Measurements from ENCODE around the gene ZFP36L1.

The ZFP36L1 gene

DNA sequence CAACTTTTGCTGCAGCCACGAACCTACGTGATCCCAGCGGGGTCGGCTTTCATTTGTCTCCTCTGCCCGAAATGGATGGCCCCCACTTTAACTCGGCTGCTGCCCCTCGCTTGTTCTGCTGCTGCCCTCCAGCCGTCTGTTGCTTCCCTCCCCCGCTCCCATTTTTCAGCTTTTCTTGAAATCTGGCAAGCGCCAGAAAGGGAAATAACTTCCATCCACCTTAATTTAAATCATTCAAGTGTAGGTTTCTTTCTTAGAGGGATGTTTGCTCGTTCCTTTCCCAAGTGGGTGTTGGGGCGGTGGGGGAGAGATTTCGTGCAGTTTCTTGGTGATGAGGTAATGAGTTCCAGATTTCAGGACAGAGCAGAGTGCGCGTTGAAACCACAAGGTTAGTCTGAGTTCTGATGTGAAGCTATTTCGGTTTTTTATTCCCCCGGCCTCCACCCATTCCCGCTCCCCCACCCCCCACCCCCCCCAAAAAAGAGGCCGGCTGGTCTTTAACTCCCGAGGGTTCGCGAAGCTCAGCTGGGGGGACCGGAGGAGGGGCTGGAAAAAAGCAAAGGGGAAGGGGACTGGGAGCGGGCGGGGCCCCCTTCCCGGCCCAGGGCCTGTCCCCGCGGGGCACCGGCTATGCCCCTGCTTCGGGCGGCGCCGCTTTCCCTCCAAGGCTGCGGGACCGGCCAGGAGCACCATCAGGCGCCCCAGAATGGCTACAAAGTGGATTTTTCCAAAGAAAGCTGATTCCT, 2.2 kb upstream of the ZFP36L1 start:
- DNase-seq, result peak; percentile 99

DNA sequence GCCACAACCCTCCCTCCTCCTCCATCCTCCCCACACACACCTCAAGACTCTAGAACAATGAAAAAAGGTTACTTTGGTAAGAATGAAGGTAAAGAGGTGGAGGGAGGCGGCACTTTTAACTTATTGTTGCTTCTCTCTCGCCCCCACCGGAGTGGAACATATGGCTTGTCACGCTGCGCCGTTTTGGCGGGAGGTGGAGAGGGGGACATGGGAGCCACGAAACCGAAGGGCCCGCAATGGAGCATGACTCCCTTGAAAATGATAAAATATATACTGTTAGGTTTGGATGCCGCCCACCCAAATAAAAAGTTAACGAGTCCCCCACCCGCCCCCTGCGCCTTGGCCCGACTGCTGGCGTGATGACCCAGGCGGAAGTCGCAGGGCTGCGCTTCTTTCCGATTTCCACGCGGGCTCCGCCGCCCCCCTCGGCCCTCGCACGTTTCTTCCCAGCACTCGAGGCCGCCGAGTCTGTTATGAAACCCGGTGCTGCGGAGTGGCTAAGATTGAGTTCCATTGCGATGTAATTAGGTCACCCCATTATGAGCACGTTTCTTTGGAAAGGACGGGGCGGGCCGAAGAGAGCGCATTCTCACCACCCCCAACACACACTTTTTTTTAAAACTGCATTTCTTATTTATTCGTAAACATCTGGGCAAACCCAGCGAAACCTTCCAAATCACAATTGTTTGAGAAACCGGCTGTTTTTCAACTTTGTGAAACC, 1.4 kb upstream of the ZFP36L1 start:
- peak; percentile 97 for DNase-seq

DNA sequence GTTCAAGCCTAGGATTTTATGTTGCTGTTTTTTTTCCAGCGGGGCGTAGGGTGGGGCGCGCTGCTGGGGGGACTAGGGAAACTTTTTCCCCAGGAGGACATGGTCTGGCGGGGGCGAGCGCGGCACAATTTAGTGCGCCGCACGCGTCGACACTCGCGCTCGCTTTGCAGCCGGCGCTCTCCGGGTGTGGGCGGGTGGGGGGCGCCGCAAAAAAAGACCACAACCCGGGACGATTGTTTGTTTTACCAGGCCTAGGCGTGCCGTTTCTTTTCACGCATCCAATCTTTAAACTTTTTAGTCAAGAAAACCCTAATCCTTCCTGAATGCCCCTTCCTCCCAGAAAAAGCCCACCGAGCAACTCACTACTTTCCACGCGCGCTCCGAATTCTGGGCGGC, 865 bp upstream of the ZFP36L1 start:
- no peak for DNase-seq

DNA sequence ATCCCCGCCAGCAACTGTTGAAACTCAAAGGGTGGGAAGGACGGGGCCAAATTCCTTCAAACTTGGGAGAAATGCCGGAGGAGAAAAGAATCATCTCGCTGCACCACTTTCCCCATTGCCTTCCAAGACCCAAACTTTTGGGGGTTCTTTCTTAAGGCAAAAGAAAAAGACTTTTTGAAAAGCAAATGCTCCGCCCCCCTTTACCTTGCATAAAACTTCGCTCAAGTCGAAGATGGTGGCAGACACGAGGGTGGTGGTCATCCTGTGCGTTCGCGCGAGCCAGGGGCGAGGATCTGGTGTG, 239 bp downstream of the ZFP36L1 start:
- DNase-seq, result no peak

DNA sequence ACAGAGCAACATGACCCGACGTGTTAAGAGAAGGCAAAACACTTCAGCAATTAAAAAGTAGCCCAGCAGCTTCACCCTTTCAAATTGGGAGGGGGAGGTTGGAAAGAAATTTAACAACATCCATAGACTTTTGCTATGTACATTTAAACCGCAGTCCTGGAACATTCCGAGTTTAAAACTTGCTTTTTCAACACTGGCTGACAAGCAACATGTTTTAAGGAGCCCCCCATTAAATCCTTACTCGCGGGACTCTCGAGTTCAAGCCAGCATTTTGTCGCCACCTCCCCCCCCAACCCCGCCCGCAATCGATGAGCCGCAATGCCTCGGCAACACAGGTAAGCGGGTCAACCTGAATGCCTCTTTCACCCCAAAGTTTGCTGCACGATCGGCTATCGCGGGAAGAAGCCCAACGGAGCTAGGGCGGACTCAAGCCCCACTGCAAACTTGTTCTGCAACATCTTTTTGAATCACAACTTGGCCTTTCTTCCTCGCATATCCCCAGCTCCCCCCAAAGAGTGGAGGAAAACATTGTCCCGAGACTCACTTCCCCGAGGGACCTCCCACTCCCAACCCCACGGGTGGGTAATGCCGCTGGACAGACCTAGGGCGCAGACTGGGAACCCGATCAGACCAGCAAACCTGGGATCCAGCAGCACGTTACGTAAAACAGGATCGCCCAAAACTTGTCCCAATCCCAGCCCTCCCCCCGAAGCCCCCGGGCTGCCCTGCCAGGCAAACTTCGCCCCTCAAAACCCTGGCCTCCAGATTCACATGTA, 777 bp downstream of the ZFP36L1 start:
- DNase-seq, result no peak

DNA sequence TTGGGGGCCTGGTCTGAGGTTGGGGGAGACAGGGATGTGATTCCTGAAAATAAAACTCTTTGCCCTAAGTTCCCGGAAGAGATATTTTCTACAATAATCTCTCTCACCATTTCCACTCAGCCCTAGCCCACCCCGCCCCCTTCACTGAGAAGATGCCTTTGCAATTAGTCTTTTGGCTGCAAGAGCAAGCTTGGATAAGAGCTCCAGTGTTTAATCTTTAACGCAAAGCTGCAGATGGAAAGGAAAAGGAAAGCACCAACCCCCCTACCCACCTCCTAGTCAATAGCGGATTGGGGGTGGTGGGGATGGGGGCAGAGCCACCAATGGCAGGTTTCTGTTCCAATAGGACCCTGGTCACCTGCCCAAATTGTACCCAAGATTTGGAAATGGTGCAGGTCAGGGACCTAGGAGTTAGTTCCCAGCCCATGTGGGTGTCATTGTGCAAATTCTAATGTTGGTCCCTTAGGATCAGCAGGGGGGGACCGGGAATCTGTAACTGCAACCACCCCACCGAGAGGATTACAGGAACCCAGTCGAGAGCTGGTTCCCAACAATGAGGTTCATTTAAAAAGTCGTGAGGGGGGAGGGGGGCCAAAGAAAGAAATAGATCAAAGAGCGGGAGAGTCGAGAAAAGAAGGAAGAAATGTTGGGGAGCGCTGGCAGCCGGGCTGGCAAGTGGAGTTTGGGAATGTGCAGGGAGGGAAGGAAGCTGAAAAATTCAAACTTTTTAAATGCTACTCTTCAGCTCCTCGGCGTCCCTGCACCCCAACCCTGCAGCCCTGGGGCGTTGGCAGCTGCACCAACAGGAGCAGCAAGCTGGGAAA, 1.6 kb downstream of the ZFP36L1 start:
- peak; percentile 65 for DNase-seq

DNA sequence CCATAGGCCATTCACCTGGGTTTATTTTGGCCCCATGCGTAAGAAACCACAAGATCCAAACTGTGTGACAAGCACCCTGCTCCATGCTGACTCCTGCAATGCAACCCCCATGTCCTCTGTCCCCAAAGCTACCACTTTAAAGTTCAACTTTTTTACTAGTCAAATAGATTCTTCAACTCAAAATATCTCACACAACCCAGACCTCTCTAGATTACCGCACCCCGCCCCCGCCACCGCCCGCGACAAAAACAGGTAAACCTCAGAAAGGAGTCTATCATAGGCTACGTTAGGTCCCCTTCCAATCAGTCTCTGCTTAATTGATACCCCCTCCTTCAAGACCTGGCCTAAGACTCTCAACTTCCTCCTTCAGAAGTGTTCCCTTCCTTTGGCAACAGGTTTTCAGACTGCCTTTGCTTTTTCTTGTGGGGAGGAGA, 2.2 kb downstream of the ZFP36L1 start:
- no peak for DNase-seq

DNA sequence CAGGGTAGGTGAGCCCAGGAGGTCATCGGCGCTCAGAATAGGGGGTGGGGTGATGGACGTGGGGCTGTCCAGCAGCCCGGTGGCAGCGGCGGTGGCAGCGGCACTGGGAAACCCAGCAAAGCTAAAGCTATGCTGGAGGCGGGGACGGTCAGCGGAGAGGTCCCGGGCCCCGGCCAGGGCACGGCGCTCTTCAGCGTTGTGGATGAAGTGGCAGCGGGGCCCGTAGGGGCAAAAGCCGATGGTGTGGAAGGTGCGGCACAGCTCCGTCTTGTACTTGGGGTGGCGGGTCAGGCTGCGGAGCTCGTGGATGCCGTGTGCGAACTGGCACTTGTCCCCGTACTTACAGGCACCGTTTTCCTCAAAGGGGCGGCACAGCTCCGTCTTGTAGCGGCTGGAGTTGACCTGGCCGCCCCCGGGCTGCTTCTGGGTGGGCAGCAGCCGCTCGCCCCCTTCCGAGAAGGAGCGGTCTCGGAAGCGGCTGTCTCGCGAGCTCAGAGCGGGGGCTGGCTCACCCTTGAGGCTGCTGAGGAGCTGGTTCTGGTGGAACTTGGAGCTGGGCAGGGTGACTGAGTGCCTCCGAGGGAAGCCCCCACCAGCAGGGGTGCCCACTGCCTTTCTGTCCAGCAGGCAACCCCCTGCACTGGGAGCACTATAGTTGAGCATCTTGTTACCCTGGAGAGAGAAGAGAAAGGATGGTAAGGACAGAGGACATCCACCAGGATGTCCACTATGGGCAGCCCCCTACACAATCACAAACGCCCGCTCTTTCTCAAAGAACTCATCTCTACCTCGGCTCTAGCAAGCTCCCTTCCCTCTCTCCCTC, 2.8 kb downstream of the ZFP36L1 start:
- no peak for DNase-seq

DNA sequence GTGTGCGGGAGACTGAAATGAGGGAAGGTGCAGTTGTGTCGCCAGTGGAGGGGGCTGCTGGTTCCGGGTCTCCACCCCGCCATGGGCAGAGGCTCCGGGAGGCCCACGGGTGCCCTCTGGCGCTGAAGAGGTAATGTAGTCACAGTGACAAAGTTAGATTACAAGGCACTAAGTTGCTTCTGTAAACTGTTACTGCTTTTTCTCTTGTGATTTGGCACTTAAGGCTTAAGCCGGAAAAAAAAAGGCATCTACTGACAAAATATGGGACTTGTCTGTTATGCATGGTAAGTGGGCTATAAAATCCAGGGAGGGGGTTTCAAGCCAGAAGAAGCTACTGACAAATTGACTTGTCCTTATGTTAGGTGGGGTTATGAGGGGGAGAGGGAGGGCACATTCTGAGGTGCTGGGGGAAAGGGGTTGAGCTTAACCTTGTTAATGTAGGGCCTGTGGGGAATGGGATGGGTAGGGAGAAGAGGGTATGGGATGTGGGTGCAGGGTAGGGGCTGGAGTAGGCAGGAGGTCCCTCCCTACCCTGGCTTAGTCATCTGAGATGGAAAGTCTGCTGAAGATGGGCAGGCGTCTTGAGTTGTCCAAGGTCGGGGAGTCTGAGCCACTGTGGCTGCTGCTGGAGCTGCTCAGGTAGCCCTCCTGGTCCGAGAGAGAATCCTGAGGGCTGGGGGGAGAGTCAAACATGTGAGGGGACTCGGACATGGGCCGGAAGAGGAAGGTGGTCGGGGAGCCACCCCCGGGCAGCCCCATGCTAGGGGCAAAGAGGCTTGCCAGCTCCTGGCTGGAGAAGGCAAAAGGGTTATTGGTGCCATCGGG, 3.7 kb downstream of the ZFP36L1 start:
- peak; percentile 82 for DNase-seq

DNA sequence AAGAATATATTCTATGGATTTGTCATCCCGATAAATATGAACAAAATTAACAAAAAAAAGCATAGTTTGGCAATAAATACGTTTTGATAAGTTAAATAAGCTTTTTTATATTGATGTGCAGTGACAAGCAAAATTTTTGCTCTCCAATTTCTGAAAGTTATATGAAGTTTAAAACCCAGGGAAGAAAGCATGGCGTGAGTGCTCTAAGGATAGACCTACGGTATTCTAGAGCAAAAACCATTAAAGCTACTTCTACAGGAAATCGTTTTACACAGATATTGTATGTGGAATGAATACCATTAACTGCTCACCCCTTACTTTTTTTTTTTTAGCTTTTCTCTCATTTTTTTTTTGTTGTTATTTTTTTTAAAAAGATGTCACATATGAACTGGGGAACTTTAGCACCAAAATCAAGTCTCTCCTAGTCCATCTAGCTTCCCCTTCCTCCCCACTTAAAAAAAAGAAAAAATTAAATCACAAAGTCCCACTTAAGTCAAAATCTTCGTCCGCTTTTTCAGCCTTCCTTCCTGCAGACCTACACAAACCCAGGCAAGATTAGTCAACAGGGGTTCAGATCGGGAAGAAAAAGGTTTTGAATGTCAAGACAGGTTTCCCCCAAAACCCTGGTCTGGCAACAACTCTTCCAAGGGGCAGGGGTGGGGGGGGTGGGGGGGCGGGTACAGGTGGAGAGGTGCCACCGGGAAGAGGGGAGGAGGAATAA, 4.4 kb downstream of the ZFP36L1 start:
- DNase-seq, result no peak

DNA sequence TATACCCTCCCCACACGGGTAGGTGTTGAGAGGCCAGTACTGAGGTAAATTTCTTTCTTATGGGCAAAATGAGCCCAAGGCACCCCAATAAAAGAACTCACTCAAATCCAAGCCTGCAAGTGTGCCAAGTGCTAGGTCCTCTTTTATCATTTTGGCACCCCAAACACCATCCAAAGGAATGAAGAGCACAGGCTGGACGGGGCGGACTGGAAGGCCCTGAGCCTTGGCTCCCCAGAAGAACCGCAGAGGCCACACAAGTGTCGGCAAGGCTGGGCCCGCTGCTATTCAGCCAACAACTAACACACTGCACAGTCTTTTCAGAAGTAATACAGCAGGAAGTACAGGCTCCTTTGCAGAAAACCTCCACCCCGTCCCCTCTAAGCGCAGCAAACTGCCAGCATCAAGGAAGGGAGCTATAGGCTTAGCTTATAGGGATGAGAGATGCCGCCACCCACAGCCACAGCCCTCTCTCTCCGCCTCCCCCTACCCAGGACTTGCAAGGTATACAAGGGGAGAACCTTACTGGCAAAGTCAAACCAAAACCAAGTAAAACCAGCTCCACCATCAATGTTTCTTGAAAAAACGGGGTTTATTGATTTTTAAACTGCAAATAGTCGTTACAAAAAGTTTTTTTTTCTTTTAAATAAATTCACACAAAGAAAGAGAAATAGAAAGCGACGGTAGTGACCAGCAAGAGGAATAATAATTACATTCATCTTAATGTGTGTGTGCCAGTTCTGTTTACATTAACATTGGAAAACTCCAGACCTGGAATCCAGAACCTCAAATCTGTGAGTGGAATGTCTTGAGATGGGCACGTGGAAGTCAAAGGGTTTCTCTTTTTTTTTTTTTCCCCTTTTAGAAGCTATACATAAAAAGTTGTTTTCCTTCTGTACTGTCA, 5.5 kb downstream of the ZFP36L1 start:
- DNase-seq, result no peak

DNA sequence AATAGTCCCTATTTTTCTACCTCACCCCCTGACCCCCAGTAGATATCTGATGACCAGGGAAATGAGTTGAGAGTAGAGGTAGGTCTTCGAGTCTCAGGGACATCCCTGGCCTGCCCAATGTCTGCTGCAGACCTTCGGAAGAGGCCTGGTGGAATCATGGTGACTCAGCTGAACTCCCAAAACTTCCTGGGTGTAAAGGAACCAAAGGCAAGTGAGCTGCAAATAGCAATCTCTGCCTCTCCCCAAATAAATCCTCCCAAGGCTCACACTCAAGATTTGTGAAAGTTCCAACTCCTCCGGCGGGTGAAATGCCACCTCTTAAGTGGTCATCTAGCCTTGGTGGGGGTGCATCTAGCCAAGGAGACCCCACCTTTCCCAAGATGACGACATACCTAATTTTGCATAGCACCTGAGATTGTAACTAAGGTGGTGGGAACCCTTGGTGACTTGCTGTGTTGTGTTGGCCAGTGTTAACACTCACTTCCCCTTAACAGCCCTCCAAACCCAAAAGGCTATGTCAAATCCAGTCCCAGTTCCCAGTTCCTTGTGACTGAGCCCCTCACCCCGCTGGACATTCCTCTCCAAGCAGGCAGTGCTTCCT, 6.3 kb downstream of the ZFP36L1 start:
- peak; percentile 67 for DNase-seq

DNA sequence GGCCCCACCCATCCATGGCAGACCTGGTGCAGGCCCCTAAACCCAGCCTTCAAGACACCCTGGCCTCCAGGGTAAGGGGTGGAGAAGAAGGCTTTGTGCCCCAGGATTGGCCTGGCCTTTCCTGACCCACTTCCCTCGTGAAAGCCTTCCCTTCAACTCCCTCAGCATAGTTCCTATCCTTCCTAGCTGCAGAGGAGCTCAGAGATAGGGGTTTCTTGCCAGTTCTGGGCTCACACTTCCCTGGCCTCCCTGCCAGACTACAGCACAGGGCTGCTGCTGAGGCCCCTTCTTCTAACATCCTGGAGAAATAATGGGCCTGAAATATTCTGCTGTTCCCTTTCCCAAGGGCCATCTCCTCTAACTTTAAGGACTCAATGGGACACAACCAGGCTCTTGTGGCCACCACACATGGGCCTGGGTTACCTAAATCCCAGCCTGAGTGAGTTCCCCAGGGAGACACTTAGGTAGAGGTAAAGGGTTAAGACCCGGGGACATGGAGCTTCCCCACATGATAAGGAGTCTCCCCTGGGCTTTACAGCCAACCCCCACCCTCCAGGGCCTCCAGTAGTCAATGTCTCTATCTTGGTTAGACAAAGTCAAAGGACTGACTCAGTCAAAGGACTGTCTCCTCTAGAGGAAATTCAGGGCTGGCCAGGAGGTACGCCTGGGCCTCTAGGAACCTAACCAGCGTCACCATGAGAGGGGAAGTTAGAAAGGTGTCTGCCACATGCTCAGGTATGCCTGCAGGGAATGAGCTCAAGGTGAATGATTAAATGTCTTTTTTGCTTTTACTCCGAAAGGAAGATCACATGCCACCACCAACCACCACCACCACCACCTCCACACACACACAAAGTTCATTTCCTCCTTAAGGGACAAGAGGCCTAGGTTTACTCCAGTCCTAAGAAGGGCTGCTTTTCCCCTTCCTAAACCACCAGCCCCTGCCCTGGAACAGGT, 7.1 kb downstream of the ZFP36L1 start:
- DNase-seq, result peak; percentile 61

DNA sequence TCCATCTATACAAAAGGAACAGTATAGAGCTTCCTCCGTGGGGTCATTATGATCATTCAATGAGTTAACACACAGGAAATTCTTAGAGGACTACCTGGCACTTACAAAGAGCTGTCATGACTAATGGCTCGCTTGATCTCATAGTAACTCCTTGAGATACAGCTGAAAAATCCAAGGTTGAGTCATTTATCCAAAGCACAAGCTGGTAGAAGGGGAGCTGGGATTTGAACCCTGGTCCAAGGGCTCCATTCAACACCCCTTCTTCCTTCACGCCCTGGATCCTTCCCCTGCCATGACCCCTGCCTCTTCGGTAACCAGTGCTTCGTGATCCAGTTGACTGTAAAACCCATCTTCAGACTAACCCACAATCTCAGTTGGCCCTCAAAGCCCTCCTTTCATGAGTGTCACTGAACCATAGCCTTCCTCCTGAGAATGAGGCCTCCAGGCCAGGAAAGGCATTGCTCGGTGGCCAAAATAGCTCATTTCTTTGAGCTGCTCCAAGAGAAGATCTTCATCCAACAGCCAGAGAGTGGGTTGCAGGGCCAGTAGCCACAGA, 7.8 kb downstream of the ZFP36L1 start:
- DNase-seq, result peak; percentile 88

DNA sequence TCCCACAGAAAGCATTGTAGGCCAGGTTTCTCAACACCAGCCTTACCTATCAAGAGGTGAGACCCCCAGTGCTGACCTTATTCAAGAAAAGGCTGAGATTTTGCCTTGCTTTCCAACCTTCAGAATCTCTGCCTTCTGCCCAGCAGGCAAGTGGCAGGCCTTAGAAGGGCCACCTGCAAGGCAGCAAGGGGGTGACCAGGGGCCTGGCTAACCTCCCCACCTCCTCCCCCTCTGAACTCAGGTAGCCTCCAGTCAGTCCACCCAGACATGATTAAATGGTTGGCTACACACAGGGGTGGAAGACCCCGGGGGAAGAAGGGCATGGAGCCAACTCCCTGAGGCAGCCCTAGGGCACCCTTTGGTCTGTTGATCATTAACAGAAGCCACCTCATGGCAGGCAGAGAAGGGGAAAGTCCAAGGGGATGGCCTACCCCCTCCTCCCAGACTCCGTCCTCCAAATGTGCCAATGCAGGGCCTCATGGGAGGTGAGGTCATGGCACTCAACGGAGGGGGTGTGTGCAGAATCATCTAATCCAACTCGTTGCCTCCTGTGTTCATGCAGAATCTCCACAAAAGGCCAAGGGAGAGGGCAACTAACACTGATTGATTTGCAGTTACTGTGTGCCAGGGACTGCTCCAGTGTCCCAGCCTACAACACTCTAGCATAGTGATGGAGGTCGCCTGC, 8.5 kb downstream of the ZFP36L1 start:
- DNase-seq, result peak; percentile 47

DNA sequence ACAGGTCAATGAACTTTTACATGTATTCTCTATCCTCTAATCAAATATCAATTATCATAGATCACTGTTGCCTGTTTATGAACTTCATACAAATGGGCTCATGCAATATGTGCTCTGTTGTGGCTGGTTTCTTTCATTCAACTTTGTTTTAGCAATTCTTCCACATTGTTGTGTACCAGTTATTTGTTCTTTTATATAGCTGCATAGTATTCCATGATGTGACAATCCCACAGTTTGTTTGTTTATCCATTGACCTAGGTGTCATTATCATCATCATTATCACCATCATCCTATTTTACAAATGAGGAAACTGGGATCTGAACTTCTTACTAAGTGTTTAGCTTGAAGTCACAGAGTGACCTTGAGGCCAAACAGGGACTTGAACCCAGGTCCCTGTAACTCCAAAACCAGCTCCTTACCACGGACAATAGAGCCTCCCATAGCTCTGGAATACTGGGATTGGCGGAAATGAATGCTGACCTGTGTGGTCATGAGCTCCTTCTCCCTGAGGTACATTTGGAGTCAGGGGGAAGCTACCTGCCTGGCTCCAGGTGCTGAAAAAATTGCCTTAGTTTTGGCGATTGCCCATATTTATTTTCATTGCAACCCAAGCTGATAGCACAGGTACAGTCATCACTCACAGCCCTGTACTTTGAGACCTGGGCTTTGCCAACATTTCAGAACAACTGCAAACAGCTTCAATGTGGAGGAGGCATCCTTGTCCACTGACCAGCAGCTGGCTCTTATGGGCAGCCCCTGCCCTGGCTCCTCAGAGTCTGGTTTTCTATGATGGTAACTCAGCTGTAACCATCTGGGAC, 9.2 kb downstream of the ZFP36L1 start:
- no peak for DNase-seq
